ENCODE measurements around the gene NARS2. TPM values are rescaled to one million over a fixed set of nuclear protein-coding genes. Genes with fewer than 3 reads are reported as not detected.

The NARS2 gene
- total and polyA plus RNA-seq, 10 of the 15 experiments (the other 5 are each of a cell fraction or from before 2014, with no cell fraction given), result 22.2 to 45.3 (median 36.3) TPM

GRCh38 chr11:78414321-78415051 lies 160.2 kb downstream of the NARS2 start:
- Histone ChIP-seq H3K4me3 (no peak overlapping the region), H3K27me3 (replicated peaks in 1 of 2; ENCODE audit: control insufficient read depth in 2 of 2, insufficient read depth in 2 of 2, low read length in 1 of 2) (no peaks in the 10 kb centered on the region), H3K9me3 (replicated peaks; ENCODE audit: control insufficient read depth, insufficient read depth, low read length) (no peaks in the 10 kb centered on the region; the same call in 2 of the 3 replicates), H3K79me2 (ENCODE audit: control insufficient read depth, insufficient read depth, low read length) (no peaks in the 10 kb centered on the region), H2AFZ (ENCODE audit: control insufficient read depth, low read depth, low read length) (no peak overlapping the region), H4K20me1 (ENCODE audit: control insufficient read depth, insufficient read depth) (no peaks in the 10 kb centered on the region), H3K27ac (ENCODE audit: control insufficient read depth, insufficient read depth) (no peak overlapping the region), H3K4me2 (ENCODE audit: control insufficient read depth, insufficient read depth) (no peak overlapping the region), H3K9ac (ENCODE audit: control insufficient read depth, insufficient read depth, low read length) (no peak overlapping the region), H3K4me1 (ENCODE audit: control insufficient read depth, insufficient read depth, low read length) (peaks cover 9% of the 10 kb centered on the region), H3K36me3 (ENCODE audit: control insufficient read depth in 2 of 2, insufficient read depth in 2 of 2, low read length in 1 of 2) (no peaks in the 10 kb centered on the region)
- ATAC-seq (no peak), DNase-seq (ENCODE audit: low read depth, low spot score) (no peak), FAIRE-seq (no peak)
- POLR2A ChIA-PET, result interaction anchor here (1.1 to 2.9 kb wide), 2 partner anchors 150 to 153 kb away, joined by 3 to 15 read pairs; no protein-coding TSS in a partner anchor
- intact Hi-C loops (cut with micrococcal nuclease; ENCODE audit: unreplicated experiment) (loop anchor here (5.0 kb wide), 1 partner anchor 102 kb away; no protein-coding TSS in a partner anchor), in situ Hi-C loops (cut with MboI) (loop anchor here (5.0 kb wide), 1 partner anchor 148 kb away; no protein-coding TSS in a partner anchor)
- CTCF ChIA-PET, result interaction anchor here (0.6 to 11.9 kb wide), 20 partner anchors 10 to 301 kb away, joined by 3 to 280 read pairs (median 4); partner anchors contain the start of gene NARS2
- 68% methylated on average over 14 of the region's 14 CpGs for WGBS (ENCODE audit: insufficient coverage, insufficient replicate concordance, low lambda C conversion rate, missing lambda C conversion rate)
- no TSS peak for BruUV-seq (replicated peaks)
- peak; percentile 26; the same call in 1 of the 2 replicates for TF ChIP-seq RAD21 (IDR thresholded peaks at IDR 0.05; ENCODE audit: insufficient read depth, low read depth, low read length)
- peak; percentile 29; the same call in 1 of the 2 replicates for TF ChIP-seq SMC3 (IDR thresholded peaks at IDR 0.05; ENCODE audit: borderline replicate concordance, low read length)
- TF ChIP-seq DPF2 (IDR thresholded peaks at IDR 0.05), result no peak
- TF ChIP-seq CTCF (IDR thresholded peaks at IDR 0.05 in 2 of 3, conservative IDR thresholded peaks at IDR 0.05 in 1 of 3; ENCODE audit: control insufficient read depth in 2 of 3, extremely low read depth in 1 of 3, insufficient read depth in 1 of 3, low read depth in 3 of 3, low read length in 3 of 3), result peak; percentile 43 to 54 (median 53)
- SMC1A ChIA-PET (ENCODE audit: uncharacterized antibody, unreplicated experiment), result interaction anchor here (1.0 to 7.1 kb wide), 11 partner anchors 11 to 186 kb away, joined by 3 to 108 read pairs (median 8); partner anchors contain the start of gene NARS2
- RAD21 ChIA-PET (ENCODE audit: unreplicated experiment), result interaction anchor here (0.9 to 5.7 kb wide), 9 partner anchors 15 to 187 kb away, joined by 3 to 137 read pairs (median 8); no protein-coding TSS in a partner anchor
